Stimulated activated CD8-positive, alpha-beta memory T cell treated with anti-CD3 and anti-CD28 coated beads, Interleukin-7, amount 100 ng/mL, for 24 hours (primary cell): ENCODE measurements around the gene PRIMPOL.
A peak's percentile ranks its signal among the peaks of the same experiment; 100 is the strongest.
"Not testable (repeated sequence)": the region's sequence is repeated elsewhere in the genome, so short reads cannot be mapped to it uniquely, and the experiment has no call there.

Experiments
- DNase-seq: peaks from one replicate; pipeline ENCODE4 v3.0.0-alpha.2; 2020; ENCODE audit warnings: low read depth

The PRIMPOL gene

GRCh38 chr4:184712322-184712721, 62.8 kb downstream of the PRIMPOL start:
- DNase-seq = no peak

GRCh38 chr4:184713887-184714286, 64.3 kb downstream of the PRIMPOL start:
- no peak for DNase-seq

GRCh38 chr4:184715526-184715925, 66.0 kb downstream of the PRIMPOL start:
- no peak for DNase-seq

- DNase-seq = no peak
These were observed 69.9 kb downstream of the PRIMPOL start for GRCh38 chr4:184719407-184719806.

GRCh38 chr4:184721254-184721653, 71.7 kb downstream of the PRIMPOL start:
- no peak for DNase-seq

- no peak for DNase-seq
These were observed 73.3 kb downstream of the PRIMPOL start for GRCh38 chr4:184722798-184723197.

GRCh38 chr4:184727430-184727829, 77.9 kb downstream of the PRIMPOL start:
- no peak for DNase-seq

GRCh38 chr4:184728858-184729257, 79.3 kb downstream of the PRIMPOL start:
- DNase-seq = no peak

GRCh38 chr4:184729946-184730345, 80.4 kb downstream of the PRIMPOL start:
- no peak for DNase-seq

GRCh38 chr4:184731056-184731455, 81.5 kb downstream of the PRIMPOL start:
- DNase-seq = no peak

- DNase-seq = no peak
These were observed 82.6 kb downstream of the PRIMPOL start for GRCh38 chr4:184732126-184732525.

GRCh38 chr4:184733654-184734524, 84.4 kb downstream of the PRIMPOL start, which contains the start of gene CENPU:
CENPU (minus strand) TSS chr4:184734096; CDS start chr4:184734062, 34 bp downstream.
- peak; percentile 90 for DNase-seq

GRCh38 chr4:184734758-184735157, 85.2 kb downstream of the PRIMPOL start:
- no peak for DNase-seq

GRCh38 chr4:184739575-184739974, 90.0 kb downstream of the PRIMPOL start:
- not testable (repeated sequence) for DNase-seq

GRCh38 chr4:184740980-184741391, 91.4 kb downstream of the PRIMPOL start:
- DNase-seq = no peak

GRCh38 chr4:184741651-184742050, 92.1 kb downstream of the PRIMPOL start:
- not testable (repeated sequence) for DNase-seq

- DNase-seq = no peak
These were observed 94.1 kb downstream of the PRIMPOL start for GRCh38 chr4:184743650-184744049.

- DNase-seq = no peak
These were observed 94.7 kb downstream of the PRIMPOL start for GRCh38 chr4:184744236-184744635.
